Heart left ventricle (tissue), 16 donors: Measurements from ENCODE around the gene GPC6. TPM values are rescaled to one million over a fixed set of nuclear protein-coding genes. Genes with fewer than 3 reads are reported as not detected.

ENCODE experiments used
- ATAC-seq, 4 donors: fragments of 200-7000 bp; cut with Tn5 transposase; one replicate each; pipeline ENCODE4 v1.9.1; 2020 to 2022; ENCODE audit warnings: moderate library complexity in 4 of 4, mild to moderate bottlenecking in 3 of 4, moderate number of reproducible peaks in 1 of 4
- DNase-seq, 5 donors: peaks; one replicate each; pipeline ENCODE4 v3.0.0-alpha.2; 2020
- H3K27ac ChIP-seq, 12 donors: fragments of 200-600 bp; sonication (generic) in 4 of 12; one replicate each; pipeline versions ENCODE4 v1.5.0 to v1.8.0; 2016 to 2022; ENCODE audit warnings: mild to moderate bottlenecking in 2 of 12
- H3K27me3 ChIP-seq, 9 donors: fragments of 200-600 bp; sonication (generic) in 2 of 9; one replicate each; pipeline versions ENCODE4 v1.5.1 to v1.8.0; 2016 to 2022; ENCODE audit warnings: mild to moderate bottlenecking in 3 of 9
- H3K36me3 ChIP-seq, 9 donors: fragments of 200-600 bp; sonication (generic) in 2 of 9; one replicate each; pipeline versions ENCODE4 v1.5.0 to v1.8.0; 2018 to 2022; ENCODE audit warnings: mild to moderate bottlenecking in 2 of 9
- H3K4me1 ChIP-seq, 12 donors: fragments of 200-600 bp; sonication (generic) in 4 of 12; one replicate each; pipeline versions ENCODE4 v1.5.0 to v1.8.0; 2016 to 2022; ENCODE audit warnings: mild to moderate bottlenecking in 3 of 12
- H3K4me3 ChIP-seq, 12 donors: fragments of 200-600 bp; sonication (generic) in 4 of 12; one replicate each; pipeline versions ENCODE4 v1.5.0 to v1.8.0; 2017 to 2022; ENCODE audit warnings: mild to moderate bottlenecking in 9 of 12, moderate library complexity in 4 of 12
- H3K9me3 ChIP-seq, 12 donors: fragments of 200-600 bp; sonication (generic) in 4 of 12; one replicate each; pipeline versions ENCODE4 v1.5.0 to v1.8.0; 2016 to 2022; ENCODE audit warnings: mild to moderate bottlenecking in 1 of 12
- CTCF ChIP-seq, 12 donors: fragments of 200-600 bp; sonication (generic) in 4 of 12; IDR thresholded peaks; one replicate each; pipeline versions ENCODE4 v1.5.0 to v1.8.0; 2018 to 2022; ENCODE audit warnings: antibody characterized with exemption in 12 of 12, mild to moderate bottlenecking in 5 of 12
- POLR2A ChIP-seq, 2 donors: fragments of 450-650 bp; IDR thresholded peaks; one replicate each; pipeline ENCODE4 v1.6.1; 2017; ENCODE audit warnings: antibody characterized with exemption in 2 of 2, mild to moderate bottlenecking in 2 of 2, moderate library complexity in 2 of 2
- WGBS, 4 donors: extraction: QIAGEN DNeasy Blood & Tissue Kit in 2 of 4; methylation state at CpG; one replicate each; pipeline versions ENCODE4 v1.1.5 to v1.1.7; 2013 to 2018; 5-methylcytosine and 5-hydroxymethylcytosine counted together
- intact Hi-C, 10 donors: fragments of 100-400 bp; cut with DNase I; formaldehyde crosslinking; loops; one replicate each; pipeline versions ENCODE4 v1.11.1 to v1.14.2; 2022
- polyA plus RNA-seq, 2 donors: library from polyadenylated mRNA; stranded (reverse); fragments of 200-250 nt; gene quantifications; one replicate each; pipeline ENCODE4 v1.2.3, GENCODE V29; 2013
- total RNA-seq, 9 donors: library from RNA; depleted of rRNA in 2 of 9; stranded (reverse); fragments of >200 nt in 2 of 9; fragmentation: NEBNext Ultra II Directional in 3 of 9; extraction: Animal tissue kit (Norgen Biotek cat#: 25700) in 3 of 9; gene quantifications; one replicate each; pipeline versions ENCODE4 v1.1.0 to v1.2.4, GENCODE V29; 2016 to 2023
- donor health status: ischemic (EF 13 %, LVEDD 7.1; RV severe dilation, severe dysfunction).
- donor health status: healthy with polysubstance abuse.
- donor health status: DM: no; HTN: yes; CAD: no.
- donor health status: DM: no; HTN: no; CAD: no.
- donor health status: ischemic (EF 25% LVEDD 6.9; RV normal size, moderate dysfunction).
- donor health status: ischemic (EF 25% LVEDD 5.7; RV mildly dilated, moderate dysfunction).
- donor health status: healthy.
- donor health status: DM: yes; HTN: yes; CAD: no.
- donor health status: ischemic (EF 35%, LVEDD 5.7; RV mildly dilated, moderate dysfunction).
- donor health status: nonischemic (EF 11% LVEDD 7.7; RV severe dilation, severe dysfunction).
- donor health status: DM: yes; HTN: yes; CAD: no.
- donor health status: PGD.
- donor health status: ischemic (EF 29% LVEDD 5.4; RV normal size, mild dysfunction).
- donor health status: nonischemic (EF 23%, LVEDD 6.1; RV moderate dilation, normal function).

GPC6 gene
- total and polyA plus RNA-seq, 11 donors, result 0.08 to 6.2 (median 2.0) TPM

- Histone ChIP-seq H3K9me3 (no peaks in the 10 kb centered on the region), H3K27ac (no peak overlapping the region), H3K4me1 (no peaks in the 10 kb centered on the region), H3K4me3 (no peak overlapping the region), H3K36me3 (no peaks in the 10 kb centered on the region), H3K27me3 (no peaks in the 10 kb centered on the region)
- ATAC-seq (no peak), DNase-seq (no peak)
- TF ChIP-seq CTCF (IDR thresholded peaks at IDR 0.05), result no peak
- TF ChIP-seq POLR2A (IDR thresholded peaks at IDR 0.05), result no peak
- WGBS, 4 donors, result 75 to 84% (median 77%) methylated on average over 4 of the region's 4 CpGs
- intact Hi-C loops, result no loop called here
These were observed 322.9 kb downstream of the GPC6 start for GRCh38 chr13:93549326-93550005.

DNA sequence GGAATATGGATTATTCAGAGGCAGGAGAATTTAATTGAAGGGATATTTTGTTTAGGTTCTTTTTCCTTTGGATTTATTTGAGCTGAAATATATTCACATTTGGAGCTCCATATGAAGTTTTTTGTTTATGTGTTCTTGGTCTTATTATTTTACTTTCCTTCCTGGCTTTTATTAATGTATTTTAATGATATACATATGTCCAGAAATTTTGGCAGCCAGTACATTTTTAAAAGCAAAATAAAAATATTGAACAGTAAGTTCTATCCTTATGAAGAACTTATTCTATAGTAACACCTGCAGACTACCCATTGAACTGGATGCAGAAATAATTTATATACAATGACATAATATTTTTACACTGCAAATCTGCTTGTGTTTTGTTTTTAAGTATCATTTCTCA is 323.6 kb downstream of the GPC6 start:
- H3K36me3 ChIP-seq, result no peaks in the 10 kb centered on the region
- no peak for TF ChIP-seq POLR2A (IDR thresholded peaks at IDR 0.05)
- no peak for TF ChIP-seq CTCF (IDR thresholded peaks at IDR 0.05)

DNA sequence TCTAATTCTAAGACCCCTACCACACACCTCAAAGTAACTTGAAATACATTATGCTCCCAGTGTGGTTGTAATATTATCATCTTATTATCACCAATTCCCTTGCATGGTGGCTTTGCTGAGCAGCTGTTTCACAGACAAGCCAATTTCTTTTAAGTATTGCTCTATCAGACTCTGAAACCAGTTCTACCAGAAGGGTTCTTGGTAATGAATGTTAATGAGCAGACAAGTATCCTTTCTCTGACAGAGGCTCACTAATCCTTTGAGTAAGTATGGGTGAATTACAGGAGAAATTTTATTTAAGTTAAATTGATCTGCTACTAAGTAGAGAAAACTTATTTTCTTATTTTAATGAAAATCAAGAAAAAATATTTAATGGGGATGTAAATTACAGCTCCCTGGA is 326.0 kb downstream of the GPC6 start:
- no peaks in the 10 kb centered on the region for H3K36me3 ChIP-seq
- H3K4me1 ChIP-seq, result no peaks in the 10 kb centered on the region
- TF ChIP-seq POLR2A (IDR thresholded peaks at IDR 0.05) (no peak), CTCF (IDR thresholded peaks at IDR 0.05) (no peak)
- ATAC-seq (no peak), DNase-seq (no peak)
- H3K27me3 ChIP-seq, result no peaks in the 10 kb centered on the region
- no peaks in the 10 kb centered on the region for H3K9me3 ChIP-seq
- intact Hi-C loops, result no loop called here
- H3K4me3 ChIP-seq, result no peak overlapping the region
- H3K27ac ChIP-seq, result no peak overlapping the region

More for the DNA sequence above, 323.6 kb downstream of the GPC6 start:
- Histone ChIP-seq H3K4me3 (no peak overlapping the region), H3K27ac (no peak overlapping the region), H3K9me3 (no peaks in the 10 kb centered on the region), H3K4me1 (no peaks in the 10 kb centered on the region), H3K27me3 (no peaks in the 10 kb centered on the region)
- ATAC-seq, result no peak
- no peak for DNase-seq
- intact Hi-C loops, result no loop called here

- H3K9me3 ChIP-seq, result no peaks in the 10 kb centered on the region
- H3K27ac ChIP-seq, result no peak overlapping the region
- no peak overlapping the region for H3K4me3 ChIP-seq
- 59 to 77% (median 75%) methylated on average over 3 of the region's 3 CpGs for WGBS, 4 donors
- TF ChIP-seq POLR2A (IDR thresholded peaks at IDR 0.05) (no peak), CTCF (IDR thresholded peaks at IDR 0.05) (no peak)
- no peaks in the 10 kb centered on the region for H3K36me3 ChIP-seq
- H3K27me3 ChIP-seq, result no peaks in the 10 kb centered on the region
- intact Hi-C loops, result no loop called here
- DNase-seq, result no peak
- no peak for ATAC-seq
- no peaks in the 10 kb centered on the region for H3K4me1 ChIP-seq
These were observed 327.9 kb downstream of the GPC6 start for GRCh38 chr13:93554514-93554913.
